H9 (cell line): Measurements from ENCODE around the gene EPB41. TPM values are rescaled to one million over a fixed set of nuclear protein-coding genes. Genes with fewer than 3 reads are reported as not detected.

ENCODE experiments used
- DNase-seq: peaks from one replicate; pipeline ENCODE4 v3.0.0-alpha.2; 2017
- H2AFZ ChIP-seq: one replicate; pipeline ENCODE4 v1.6.1; 2013; ENCODE audit warnings: mild to moderate bottlenecking, low read length, control low read depth, moderate library complexity
- H2AK5ac ChIP-seq: 2 replicates; pipeline ENCODE4 v1.6.1; 2013; ENCODE audit warnings: low read length, control low read depth, mixed read lengths; ENCODE audit not compliant: insufficient read length
- H2BK120ac ChIP-seq: one replicate; pipeline ENCODE4 v1.6.1; 2013; ENCODE audit warnings: low read depth, mild to moderate bottlenecking, low read length, control low read depth, inconsistent platforms; ENCODE audit not compliant: poor library complexity, severe bottlenecking
- H2BK12ac ChIP-seq: 2 replicates; pipeline ENCODE4 v1.6.1; 2013; ENCODE audit warnings: low read length, control low read depth, mixed read lengths, low read depth; ENCODE audit not compliant: insufficient read length
- H2BK15ac ChIP-seq: 2 replicates; pipeline ENCODE4 v1.6.1; 2013; ENCODE audit warnings: low read depth, low read length, control low read depth
- H2BK20ac ChIP-seq: one replicate; pipeline ENCODE4 v1.6.1; 2013; ENCODE audit warnings: low read depth, mild to moderate bottlenecking, low read length, control low read depth, inconsistent platforms; ENCODE audit not compliant: poor library complexity, severe bottlenecking
- H2BK5ac ChIP-seq: 2 replicates; pipeline ENCODE4 v1.6.1; 2013; ENCODE audit warnings: low read length, control low read depth, mixed read lengths; ENCODE audit not compliant: insufficient read length
- H3K14ac ChIP-seq: 2 replicates; pipeline ENCODE4 v1.6.1; 2013; ENCODE audit warnings: low read length, control low read depth; ENCODE audit not compliant: insufficient read depth
- H3K18ac ChIP-seq: 2 replicates; pipeline ENCODE4 v1.6.1; 2013; ENCODE audit warnings: low read depth, mild to moderate bottlenecking, mixed read lengths, low read length, control low read depth; ENCODE audit not compliant: insufficient read length
- H3K23ac ChIP-seq: 2 replicates; pipeline ENCODE4 v1.6.1; 2013; ENCODE audit warnings: low read length, control low read depth, mixed read lengths, low read depth; ENCODE audit not compliant: insufficient read length
- H3K23me2 ChIP-seq: 2 replicates; pipeline ENCODE4 v1.6.1; 2013; ENCODE audit warnings: low read depth, mild to moderate bottlenecking, mixed read lengths, low read length, control low read depth; ENCODE audit not compliant: insufficient read length, poor library complexity, severe bottlenecking
- H3K27ac ChIP-seq: 2 replicates; pipeline ENCODE4 v1.5.1; 2013; ENCODE audit warnings: low read length, control low read depth, mixed read lengths, low read depth; ENCODE audit not compliant: insufficient read length
- H3K27me3 ChIP-seq: 2 replicates; pipeline ENCODE4 v1.6.1; 2013; ENCODE audit warnings: low read length, control low read depth, inconsistent platforms; ENCODE audit not compliant: insufficient read depth
- H3K4ac ChIP-seq: 2 replicates; pipeline ENCODE4 v1.6.1; 2013; ENCODE audit warnings: low read depth, mild to moderate bottlenecking, control low read depth, inconsistent platforms, low read length, moderate library complexity
- H3K4me1 ChIP-seq: 2 replicates; pipeline ENCODE4 v1.6.1; 2013; ENCODE audit warnings: low read length, control low read depth, inconsistent platforms; ENCODE audit not compliant: insufficient read depth
- H3K4me2 ChIP-seq: 2 replicates; pipeline ENCODE4 v1.6.1; 2013; ENCODE audit warnings: low read length, control low read depth, mixed read lengths; ENCODE audit not compliant: insufficient read length, insufficient read depth
- H3K56ac ChIP-seq: 2 replicates; pipeline ENCODE4 v1.6.1; 2013; ENCODE audit warnings: low read depth, mild to moderate bottlenecking, mixed read lengths, low read length, control low read depth; ENCODE audit not compliant: insufficient read length
- H3K79me1 ChIP-seq: 2 replicates; pipeline ENCODE4 v1.6.1; 2013; ENCODE audit warnings: low read depth, mild to moderate bottlenecking, moderate library complexity, low read length, control low read depth, inconsistent platforms; ENCODE audit not compliant: insufficient read depth, poor library complexity, severe bottlenecking
- H3K79me2 ChIP-seq: 2 replicates; pipeline ENCODE4 v1.6.1; 2013; ENCODE audit warnings: low read length, control low read depth, inconsistent platforms; ENCODE audit not compliant: insufficient read depth
- H3K9ac ChIP-seq: 2 replicates; pipeline ENCODE4 v1.6.1; 2013; ENCODE audit warnings: low read length, control low read depth, mixed read lengths; ENCODE audit not compliant: insufficient read length; ENCODE audit errors: extremely low read depth
- H3K9me3 ChIP-seq: one replicate; pipeline ENCODE4 v1.6.1; 2013; ENCODE audit warnings: low read depth, low read length, inconsistent platforms; ENCODE audit not compliant: control insufficient read depth
- H3T11ph ChIP-seq: one replicate; pipeline ENCODE4 v1.6.1; 2013; ENCODE audit warnings: mild to moderate bottlenecking, low read length, control low read depth, inconsistent platforms
- H4K20me1 ChIP-seq: one replicate; pipeline ENCODE4 v1.6.1; 2013; ENCODE audit not compliant: control insufficient read depth, insufficient read length, insufficient read depth
- H4K5ac ChIP-seq: 2 replicates; pipeline ENCODE4 v1.6.1; 2013; ENCODE audit warnings: low read depth, mild to moderate bottlenecking, mixed read lengths, low read length, control low read depth; ENCODE audit not compliant: insufficient read length
- H4K8ac ChIP-seq: replicated peaks from 2 replicates; pipeline ENCODE4 v1.6.1; 2013; ENCODE audit warnings: low read length, control low read depth, mixed read lengths, low read depth; ENCODE audit not compliant: insufficient read length
- H4K91ac ChIP-seq: 2 replicates; pipeline ENCODE4 v1.6.1; 2013; ENCODE audit warnings: low read depth, mild to moderate bottlenecking, moderate library complexity, mixed read lengths, low read length, control low read depth; ENCODE audit not compliant: insufficient read length
- H3K27ac Mint-ChIP-seq, 3 experiments: 2 replicates in 2 of 3; 3 replicates in 1 of 3; pipeline ENCODE4 v1.8.0; 2020 to 2021; ENCODE audit warnings: mixed read lengths in 3 of 3, mild to moderate bottlenecking in 1 of 3, moderate library complexity in 1 of 3
- H3K27me3 Mint-ChIP-seq: 2 replicates; pipeline ENCODE4 v1.8.0; 2021; ENCODE audit warnings: low read depth, mild to moderate bottlenecking, moderate library complexity, mixed read lengths
- H3K36me3 Mint-ChIP-seq, 3 experiments: 2 replicates in 2 of 3; 3 replicates in 1 of 3; pipeline ENCODE4 v1.8.0; 2020 to 2021; ENCODE audit warnings: low read depth in 3 of 3, mixed read lengths in 3 of 3; ENCODE audit not compliant: insufficient read depth in 1 of 3
- H3K4me1 Mint-ChIP-seq, 2 experiments: 2 replicates each; pipeline ENCODE4 v1.8.0; 2020; ENCODE audit warnings: mixed read lengths in 2 of 2
- H3K4me3 Mint-ChIP-seq, 2 experiments: 2 replicates in 1 of 2; 3 replicates in 1 of 2; pipeline ENCODE4 v1.8.0; 2020 to 2021; ENCODE audit warnings: mild to moderate bottlenecking in 2 of 2, mixed read lengths in 2 of 2, moderate library complexity in 1 of 2
- H3K9me3 Mint-ChIP-seq, 2 experiments: 2 replicates in 1 of 2; 3 replicates in 1 of 2; pipeline ENCODE4 v1.8.0; 2020; ENCODE audit warnings: mild to moderate bottlenecking in 2 of 2, mixed read lengths in 2 of 2, moderate library complexity in 1 of 2
- WGBS: extraction: QIAGEN DNeasy Blood & Tissue Kit; methylation state at CpG from one replicate; pipeline ENCODE4 v1.1.7; 2013; ENCODE audit warnings: missing lambda C conversion rate, low lambda C conversion rate, mixed read lengths; ENCODE audit not compliant: insufficient read length; ENCODE audit errors: extremely low coverage; 5-methylcytosine and 5-hydroxymethylcytosine counted together
- total RNA-seq: library from RNA; stranded (reverse); gene quantifications from 2 replicates; pipeline ENCODE4 v1.2.1, GENCODE V29; 2021
- TF ChIP-seq, protein P1 (sequence below): fragments of 200-600 bp; sonication (generic); conservative IDR thresholded peaks from 3 replicates; pipeline ENCODE4 v1.8.0; 2021; ENCODE audit warnings: antibody characterized with exemption, mild to moderate bottlenecking

Gene EPB41
- total RNA-seq, 1 experiment from 2014 or later: 75.4 TPM

DNA sequence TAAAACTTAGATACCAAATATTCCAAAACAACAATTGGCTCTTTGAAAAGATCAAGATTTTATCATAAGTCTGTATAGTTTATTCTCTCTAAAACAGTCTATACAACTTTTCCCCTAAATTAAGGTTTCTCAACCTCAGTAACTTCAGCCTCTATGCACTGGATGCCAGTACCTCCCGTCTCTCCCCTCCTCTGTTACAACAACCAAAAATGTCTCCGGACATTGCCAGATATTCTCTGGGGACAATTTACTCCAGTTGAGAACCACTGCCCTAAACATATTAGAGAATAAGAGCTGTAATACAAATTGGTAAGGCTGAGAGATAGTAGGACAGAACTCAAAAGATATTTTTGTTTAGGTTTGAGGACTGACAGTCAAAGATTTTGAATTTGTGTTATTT is 137.7 kb downstream of the EPB41 start:
- no peak overlapping the region for H3K14ac ChIP-seq
- no peaks in the 10 kb centered on the region for H3K27me3 Mint-ChIP-seq
- no peak overlapping the region for H3K27ac Mint-ChIP-seq
- H2AK5ac ChIP-seq: no peak overlapping the region
- H3K79me1 ChIP-seq: no peaks in the 10 kb centered on the region
- no peaks in the 10 kb centered on the region for H3K4me1 Mint-ChIP-seq
- H3T11ph ChIP-seq: no peak overlapping the region
- H2BK20ac ChIP-seq: no peak overlapping the region
- H3K4me2 ChIP-seq: no peak overlapping the region
- no peaks in the 10 kb centered on the region for H3K79me2 ChIP-seq
- no peak overlapping the region for H3K4me3 Mint-ChIP-seq
- no peak overlapping the region for H2BK12ac ChIP-seq
- no peaks in the 10 kb centered on the region for H4K20me1 ChIP-seq
- no peak overlapping the region for H3K56ac ChIP-seq
- H3K4me1 ChIP-seq: no peaks in the 10 kb centered on the region
- no peak overlapping the region for H4K5ac ChIP-seq
- H3K23me2 ChIP-seq: no peaks in the 10 kb centered on the region
- H3K23ac ChIP-seq: no peak overlapping the region
- H4K91ac ChIP-seq: no peak overlapping the region
- no peaks in the 10 kb centered on the region for H3K9me3 Mint-ChIP-seq
- no peak overlapping the region for H3K18ac ChIP-seq
- no peaks in the 10 kb centered on the region for H3K9me3 ChIP-seq
- H4K8ac ChIP-seq: no peak overlapping the region
- H3K36me3 Mint-ChIP-seq: peaks cover 3 to 4% (median 3%) of the 10 kb centered on the region in 3 experiments; a peak in 5 of 7 replicates
- no peaks in the 10 kb centered on the region for H3K27me3 ChIP-seq
- TF ChIP-seq, protein P1, sequence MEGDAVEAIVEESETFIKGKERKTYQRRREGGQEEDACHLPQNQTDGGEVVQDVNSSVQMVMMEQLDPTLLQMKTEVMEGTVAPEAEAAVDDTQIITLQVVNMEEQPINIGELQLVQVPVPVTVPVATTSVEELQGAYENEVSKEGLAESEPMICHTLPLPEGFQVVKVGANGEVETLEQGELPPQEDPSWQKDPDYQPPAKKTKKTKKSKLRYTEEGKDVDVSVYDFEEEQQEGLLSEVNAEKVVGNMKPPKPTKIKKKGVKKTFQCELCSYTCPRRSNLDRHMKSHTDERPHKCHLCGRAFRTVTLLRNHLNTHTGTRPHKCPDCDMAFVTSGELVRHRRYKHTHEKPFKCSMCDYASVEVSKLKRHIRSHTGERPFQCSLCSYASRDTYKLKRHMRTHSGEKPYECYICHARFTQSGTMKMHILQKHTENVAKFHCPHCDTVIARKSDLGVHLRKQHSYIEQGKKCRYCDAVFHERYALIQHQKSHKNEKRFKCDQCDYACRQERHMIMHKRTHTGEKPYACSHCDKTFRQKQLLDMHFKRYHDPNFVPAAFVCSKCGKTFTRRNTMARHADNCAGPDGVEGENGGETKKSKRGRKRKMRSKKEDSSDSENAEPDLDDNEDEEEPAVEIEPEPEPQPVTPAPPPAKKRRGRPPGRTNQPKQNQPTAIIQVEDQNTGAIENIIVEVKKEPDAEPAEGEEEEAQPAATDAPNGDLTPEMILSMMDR: no peak
- no peak overlapping the region for H2BK5ac ChIP-seq
- no peak overlapping the region for H2BK15ac ChIP-seq
- no peak overlapping the region for H3K27ac ChIP-seq
- H3K9ac ChIP-seq: no peak overlapping the region
- DNase-seq: no peak
- H3K4ac ChIP-seq: no peak overlapping the region
- WGBS: no CpG with 5 or more reads among the region's 2 CpGs
- H2AFZ ChIP-seq: no peak overlapping the region
- H2BK120ac ChIP-seq: no peak overlapping the region
